DND-41 (cell line): ENCODE measurements around the gene GM2A.

Experiments used
- EZH2 ChIP-seq: IDR thresholded peaks from 3 replicates; pipeline ENCODE4 v1.6.1; 2012; ENCODE audit warnings: borderline replicate concordance, low read depth, mild to moderate bottlenecking, moderate library complexity, low read length, inconsistent platforms; ENCODE audit not compliant: severe bottlenecking
- TF ChIP-seq, protein P1 (sequence below): IDR thresholded peaks from 2 replicates; pipeline ENCODE4 v1.5.1; 2012; ENCODE audit warnings: borderline replicate concordance, low read length, moderate library complexity, mild to moderate bottlenecking; ENCODE audit not compliant: poor library complexity, severe bottlenecking; ENCODE audit errors: extremely low read depth

DNA sequence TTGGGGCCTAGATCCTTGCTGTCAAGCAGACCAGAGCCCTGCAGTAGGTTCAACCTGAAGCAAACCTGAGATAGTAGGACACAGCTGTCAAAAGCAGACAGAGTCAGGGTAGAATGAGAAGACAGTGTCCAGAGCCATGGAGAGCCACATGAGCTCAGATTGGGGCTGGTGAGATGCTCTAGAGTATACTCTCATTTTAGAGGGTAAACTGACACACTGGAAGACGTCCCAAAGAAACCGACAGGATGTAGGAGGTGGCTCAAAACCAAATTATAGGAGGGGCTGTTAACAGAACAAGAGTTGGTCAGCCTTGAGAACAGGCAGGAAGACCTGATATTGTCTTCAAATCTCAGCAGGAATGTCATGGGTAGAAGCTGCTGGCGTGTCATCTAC is 40.6 kb upstream of the GM2A start:
- TF ChIP-seq, protein P1, sequence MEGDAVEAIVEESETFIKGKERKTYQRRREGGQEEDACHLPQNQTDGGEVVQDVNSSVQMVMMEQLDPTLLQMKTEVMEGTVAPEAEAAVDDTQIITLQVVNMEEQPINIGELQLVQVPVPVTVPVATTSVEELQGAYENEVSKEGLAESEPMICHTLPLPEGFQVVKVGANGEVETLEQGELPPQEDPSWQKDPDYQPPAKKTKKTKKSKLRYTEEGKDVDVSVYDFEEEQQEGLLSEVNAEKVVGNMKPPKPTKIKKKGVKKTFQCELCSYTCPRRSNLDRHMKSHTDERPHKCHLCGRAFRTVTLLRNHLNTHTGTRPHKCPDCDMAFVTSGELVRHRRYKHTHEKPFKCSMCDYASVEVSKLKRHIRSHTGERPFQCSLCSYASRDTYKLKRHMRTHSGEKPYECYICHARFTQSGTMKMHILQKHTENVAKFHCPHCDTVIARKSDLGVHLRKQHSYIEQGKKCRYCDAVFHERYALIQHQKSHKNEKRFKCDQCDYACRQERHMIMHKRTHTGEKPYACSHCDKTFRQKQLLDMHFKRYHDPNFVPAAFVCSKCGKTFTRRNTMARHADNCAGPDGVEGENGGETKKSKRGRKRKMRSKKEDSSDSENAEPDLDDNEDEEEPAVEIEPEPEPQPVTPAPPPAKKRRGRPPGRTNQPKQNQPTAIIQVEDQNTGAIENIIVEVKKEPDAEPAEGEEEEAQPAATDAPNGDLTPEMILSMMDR: no peak
- TF ChIP-seq EZH2: no peak
